GM12878 (cell line): ENCODE data around the gene USB1. TPM values are rescaled to one million over a fixed set of nuclear protein-coding genes. Genes with fewer than 3 reads are reported as not detected.

Source experiments
- ATAC-seq: fragments of 200-7000 bp; cut with Tn5 transposase; 3 replicates; pipeline ENCODE4 v1.9.1; 2020; ENCODE audit warnings: mild to moderate bottlenecking, moderate library complexity
- BruUV-seq: library from RNA; stranded (reverse); fragments of 400-500 nt; replicated peaks from 2 replicates; lab custom pipeline; 2021; lab: Mats Ljungman, UMichigan
- CTCF ChIA-PET: fragments of 300-600 bp; sonication (Branson Sonifier 250); formaldehyde crosslinking; extraction: SDS; loops from one replicate; lab custom pipeline; 2021; ENCODE audit warnings: inconsistent platforms; lab: Yijun Ruan, JAX
- POLR2A ChIA-PET: fragments of 350-600 bp; formaldehyde crosslinking; extraction: SDS; loops from one replicate; lab custom pipeline; 2021; ENCODE audit warnings: inconsistent platforms; lab: Charles Lee
- RAD21 ChIA-PET: fragments of 300-600 bp; sonication (Branson Sonifier 250); formaldehyde crosslinking; loops from one replicate; lab custom pipeline; 2023; ENCODE audit warnings: antibody characterized with exemption; ENCODE audit not compliant: unreplicated experiment; lab: Charles Lee
- SMC1A ChIA-PET: fragments of 300-600 bp; sonication (Branson Sonifier 250); formaldehyde crosslinking; loops from one replicate; lab custom pipeline; 2023; ENCODE audit not compliant: unreplicated experiment, uncharacterized antibody; lab: Charles Lee
- DNase-seq: peaks from one replicate; pipeline ENCODE4 v3.0.0-alpha.2; 2011; ENCODE audit warnings: low read depth, low spot score
- FAIRE-seq: peaks from 3 replicates; lab custom pipeline; 2011; peaks lifted over from hg19 to GRCh38; lab: Jason Lieb, UNC
- H2AFZ ChIP-seq: 2 replicates; pipeline ENCODE4 v1.6.0; 2011; ENCODE audit warnings: low read depth, low read length, control low read depth; ENCODE audit not compliant: control insufficient read depth
- H3K27ac ChIP-seq: 2 replicates; pipeline ENCODE4 v1.5.1; 2011; ENCODE audit warnings: control low read depth; ENCODE audit not compliant: control insufficient read depth, insufficient read depth
- H3K27me3 ChIP-seq, 2 experiments: replicated peaks in 1 of 2; 2 replicates each; pipeline versions ENCODE4 v1.6.0 to v1.6.1; 2011; ENCODE audit warnings: low read length in 1 of 2; ENCODE audit not compliant: control insufficient read depth in 2 of 2, insufficient read depth in 2 of 2
- H3K36me3 ChIP-seq, 2 experiments: 2 replicates each; pipeline ENCODE4 v1.5.1; 2011; ENCODE audit warnings: low read length in 1 of 2; ENCODE audit not compliant: control insufficient read depth in 2 of 2, insufficient read depth in 2 of 2
- H3K4me1 ChIP-seq: 2 replicates; pipeline ENCODE4 v1.6.1; 2011; ENCODE audit warnings: mild to moderate bottlenecking, low read length, moderate library complexity, mixed read lengths; ENCODE audit not compliant: control insufficient read depth, insufficient read depth
- H3K4me2 ChIP-seq: 2 replicates; pipeline ENCODE4 v1.6.0; 2011; ENCODE audit warnings: control low read depth; ENCODE audit not compliant: control insufficient read depth, insufficient read depth
- H3K4me3 ChIP-seq: fragments of 200-600 bp; sonication (generic); 2 replicates; pipeline ENCODE4 v1.5.1; 2016
- H3K79me2 ChIP-seq: 2 replicates; pipeline ENCODE4 v1.6.0; 2011; ENCODE audit warnings: low read length; ENCODE audit not compliant: control insufficient read depth, insufficient read depth
- H3K9ac ChIP-seq: 2 replicates; pipeline ENCODE4 v1.8.0; 2011; ENCODE audit warnings: low read length, control low read depth, mixed read lengths; ENCODE audit not compliant: control insufficient read depth, insufficient read depth
- H3K9me3 ChIP-seq: replicated peaks from 3 replicates; pipeline ENCODE4 v1.5.1; 2011; ENCODE audit warnings: mild to moderate bottlenecking, low read length; ENCODE audit not compliant: control insufficient read depth, insufficient read depth
- H4K20me1 ChIP-seq: 2 replicates; pipeline ENCODE4 v1.6.0; 2011; ENCODE audit not compliant: control insufficient read depth, insufficient read depth
- BCL3 ChIP-seq: IDR thresholded peaks from 2 replicates; pipeline ENCODE4 v1.6.1; 2011; ENCODE audit warnings: borderline replicate concordance, low read depth, mild to moderate bottlenecking, moderate library complexity, low read length; ENCODE audit not compliant: insufficient read depth, poor library complexity, severe bottlenecking
- BRCA1 ChIP-seq: IDR thresholded peaks from 2 replicates; pipeline ENCODE4 v1.6.1; 2011; ENCODE audit warnings: low read depth, low read length, improper control_type of control experiment
- CEBPB ChIP-seq, 2 experiments: fragments of 150-350 bp in 1 of 2; IDR thresholded peaks; 2 replicates each; pipeline ENCODE4 v1.6.1; 2012 to 2014; ENCODE audit warnings: low read depth in 2 of 2, low read length in 2 of 2, borderline replicate concordance in 1 of 2, inconsistent platforms in 1 of 2
- CREB1 ChIP-seq: IDR thresholded peaks from 2 replicates; pipeline ENCODE4 v1.6.1; 2012; ENCODE audit warnings: low read depth, mild to moderate bottlenecking, inconsistent platforms
- CREM ChIP-seq: IDR thresholded peaks from 2 replicates; pipeline ENCODE4 v1.6.1; 2014; ENCODE audit warnings: antibody characterized with exemption, low read depth
- CTCF ChIP-seq, 3 experiments: IDR thresholded peaks in 2 of 3; conservative IDR thresholded peaks in 1 of 3; 2 replicates each; pipeline ENCODE4 v1.5.1; 2011; ENCODE audit warnings: low read depth in 3 of 3, low read length in 3 of 3, mild to moderate bottlenecking in 3 of 3, control low read depth in 2 of 3, moderate library complexity in 2 of 3, inconsistent platforms in 1 of 3, mixed read lengths in 1 of 3; ENCODE audit not compliant: control insufficient read depth in 2 of 3, insufficient read depth in 1 of 3; ENCODE audit errors: extremely low read depth in 1 of 3
- FOXK2 ChIP-seq: fragments of 450-650 bp; IDR thresholded peaks from 2 replicates; pipeline ENCODE4 v1.6.1; 2017; ENCODE audit warnings: mild to moderate bottlenecking, moderate library complexity
- NFYA ChIP-seq: IDR thresholded peaks from 2 replicates; pipeline ENCODE4 v1.6.1; 2011; ENCODE audit warnings: low read depth, mild to moderate bottlenecking, low read length, improper control_type of control experiment, borderline replicate concordance
- NFYB ChIP-seq: IDR thresholded peaks from 2 replicates; pipeline ENCODE4 v1.6.1; 2011; ENCODE audit warnings: low read depth, mild to moderate bottlenecking, low read length, improper control_type of control experiment, moderate library complexity; ENCODE audit not compliant: insufficient read depth
- NR2C1 ChIP-seq: fragments of 450-650 bp; IDR thresholded peaks from 2 replicates; pipeline ENCODE4 v1.6.1; 2017; ENCODE audit warnings: antibody characterized with exemption, mild to moderate bottlenecking, moderate library complexity
- NR2F1 ChIP-seq: fragments of 450-650 bp; conservative IDR thresholded peaks from 2 replicates; pipeline ENCODE4 v1.6.1; 2017; ENCODE audit warnings: mild to moderate bottlenecking
- PAX8 ChIP-seq: fragments of 450-650 bp; IDR thresholded peaks from 2 replicates; pipeline ENCODE4 v1.6.1; 2017; ENCODE audit warnings: mild to moderate bottlenecking, moderate library complexity
- PML ChIP-seq: IDR thresholded peaks from 2 replicates; pipeline ENCODE4 v1.6.1; 2012; ENCODE audit warnings: low read length, inconsistent platforms
- RELA ChIP-seq: fragments of 450-650 bp; IDR thresholded peaks from 2 replicates; pipeline ENCODE4 v1.8.0; 2014; ENCODE audit warnings: borderline replicate concordance; ENCODE audit not compliant: partially characterized antibody
- SIX5 ChIP-seq: IDR thresholded peaks from 2 replicates; pipeline ENCODE4 v1.6.1; 2011; ENCODE audit warnings: mild to moderate bottlenecking, low read depth, low read length, moderate library complexity; ENCODE audit not compliant: severe bottlenecking
- STAT3 ChIP-seq: IDR thresholded peaks from 2 replicates; pipeline ENCODE4 v1.6.1; 2011; ENCODE audit warnings: low read depth, low read length, improper control_type of control experiment
- TCF7 ChIP-seq: IDR thresholded peaks from 2 replicates; pipeline ENCODE4 v1.6.1; 2014; ENCODE audit warnings: antibody characterized with exemption, borderline replicate concordance
- USF2 ChIP-seq: IDR thresholded peaks from 2 replicates; pipeline ENCODE4 v1.6.1; 2011; ENCODE audit warnings: low read depth, low read length, improper control_type of control experiment, borderline replicate concordance
- YBX1 ChIP-seq: fragments of 450-650 bp; IDR thresholded peaks from 2 replicates; pipeline ENCODE4 v1.6.1; 2016; ENCODE audit warnings: antibody characterized with exemption
- ZNF622 ChIP-seq: fragments of 450-650 bp; IDR thresholded peaks from 2 replicates; pipeline ENCODE4 v1.6.1; 2017; ENCODE audit warnings: mild to moderate bottlenecking, inconsistent platforms
- WGBS: methylation state at CpG from one replicate; pipeline ENCODE4 v1.1.6; 2016; ENCODE audit warnings: low lambda C conversion rate; ENCODE audit not compliant: insufficient replicate concordance, insufficient coverage; ENCODE audit errors: missing lambda C conversion rate; 5-methylcytosine and 5-hydroxymethylcytosine counted together
- in situ Hi-C: fragments of 300-500 bp; cut with MboI; formaldehyde crosslinking; loops from 9 replicates; pipeline ENCODE4 v1.14.3; 2018; ENCODE audit warnings: mixed read lengths
- intact Hi-C: fragments of 100-400 bp; cut with micrococcal nuclease; formaldehyde crosslinking; loops from one replicate; pipeline ENCODE4 v1.14.2; 2022; ENCODE audit not compliant: unreplicated experiment
- polyA plus RNA-seq, 11 experiments: library from polyadenylated mRNA; depleted of rRNA in 4 of 11; unstranded in 6 of 11; stranded (reverse) in 5 of 11; fragments of >200 nt; fragmentation: Nextera tagmentation in 4 of 11; fragmentation: Illumina TruSeq in 1 of 11; extraction: Ambion mirVana in 4 of 11; extraction: Trizol in 1 of 11; gene quantifications; 1 replicate in 1 of 11; 2 replicates in 10 of 11; pipeline versions ENCODE4 v1.2.1 to v1.2.3, GENCODE V29; 2011 to 2016; ENCODE audit warnings: inconsistent platforms in 2 of 11, missing spikeins in 2 of 11, low read depth in 1 of 11
- total RNA-seq, 4 experiments: library from RNA; depleted of rRNA in 3 of 4; stranded (reverse); fragments of >200 nt in 3 of 4; fragmentation: Illumina TruSeq in 1 of 4; extraction: Trizol in 1 of 4; gene quantifications; 2 replicates each; pipeline versions ENCODE4 v1.2.1 to v1.2.3, GENCODE V29; 2013 to 2021

The USB1 gene
- total and polyA plus RNA-seq, 10 of the 15 experiments (the other 5 are each of a cell fraction or from before 2014, with no cell fraction given) = 7.9 to 72.2 (median 41.6) TPM

GRCh38 chr16:57998486-57998885 lies 2.7 kb upstream of the USB1 start (continued):
- TF ChIP-seq CREB1 (no peak), PAX8 (no peak), BRCA1 (no peak), NFYB (no peak), SIX5 (no peak), YBX1 (no peak)

GRCh38 chr16:57998992-57999365 lies 2.2 kb upstream of the USB1 start:
- peaks cover 13% of the 10 kb centered on the region for H3K4me1 ChIP-seq
- no peaks in the 10 kb centered on the region; a peak in 1 of 4 replicates for H3K36me3 ChIP-seq
- ChIA-PET CTCF (interaction anchor here (0.9 to 3.8 kb wide), 5 partner anchors 19 to 199 kb away, joined by 3 to 20 read pairs (median 4); no protein-coding TSS in a partner anchor), SMC1A (interaction anchor here (2.3 kb wide), 1 partner anchor 92 kb away, joined by 9 read pairs; no protein-coding TSS in a partner anchor), RAD21 (interaction anchor here (1.3 kb wide), 1 partner anchor 101 kb away, joined by 4 read pairs; no protein-coding TSS in a partner anchor), POLR2A (no interaction called here)
- no peaks in the 10 kb centered on the region for H3K9me3 ChIP-seq
- H2AFZ ChIP-seq = no peak overlapping the region
- BruUV-seq = TSS peak; percentile 70
- ATAC-seq (no peak), DNase-seq (no peak), FAIRE-seq (no peak)
- intact Hi-C loops = no loop called here
- H3K27me3 ChIP-seq = no peaks in the 10 kb centered on the region
- no peak overlapping the region for H3K9ac ChIP-seq
- in situ Hi-C loops = no loop called here
- peaks cover 12% of the 10 kb centered on the region for H3K79me2 ChIP-seq
- WGBS = 92% methylated on average over 3 of the region's 3 CpGs
- no peaks in the 10 kb centered on the region for H4K20me1 ChIP-seq
- H3K4me2 ChIP-seq = peak overlapping the region; percentile 95
- H3K4me3 ChIP-seq = no peak overlapping the region
- no peak overlapping the region for H3K27ac ChIP-seq
- no peak for TF ChIP-seq STAT3
- TF ChIP-seq NFYA = no peak
- TF ChIP-seq NR2C1 = no peak
- no peak for TF ChIP-seq NR2F1
- no peak for TF ChIP-seq FOXK2
- TF ChIP-seq BCL3 = no peak
- no peak for TF ChIP-seq TCF7
- no peak for TF ChIP-seq CEBPB (IDR thresholded peaks at IDR 0.05; ENCODE audit: borderline replicate concordance in 1 of 2, low read depth in 2 of 2, low read length in 2 of 2)
- TF ChIP-seq USF2 = no peak
- no peak for TF ChIP-seq CREM
- TF ChIP-seq PML = no peak
- no peak for TF ChIP-seq RELA
- TF ChIP-seq CTCF (IDR thresholded peaks at IDR 0.05 in 2 of 3, conservative IDR thresholded peaks at IDR 0.05 in 1 of 3; ENCODE audit: control insufficient read depth in 2 of 3, extremely low read depth in 1 of 3, insufficient read depth in 1 of 3, low read depth in 3 of 3, low read length in 3 of 3) = no peak
- no peak for TF ChIP-seq ZNF622
- no peak for TF ChIP-seq NFYB
